Tibial nerve (tissue), 4 donors: ENCODE data around the gene HILPDA. TPM values are rescaled to one million over a fixed set of nuclear protein-coding genes. Genes with fewer than 3 reads are reported as not detected.

Experiments used
- DNase-seq, 2 donors: peaks; one replicate each; pipeline ENCODE4 v3.0.0-alpha.2; 2019; ENCODE audit warnings: low spot score in 2 of 2
- H3K27ac ChIP-seq, 4 donors: fragments of 200-600 bp; sonication (generic) in 3 of 4; one replicate each; pipeline ENCODE4 v1.5.1; 2017 to 2019; ENCODE audit warnings: mild to moderate bottlenecking in 1 of 4
- H3K27me3 ChIP-seq, 2 donors: fragments of 200-600 bp; sonication (generic) in 1 of 2; one replicate each; pipeline versions ENCODE4 v1.5.1 to v1.6.0; 2017 to 2019
- H3K36me3 ChIP-seq, 3 donors: fragments of 200-600 bp; sonication (generic); one replicate each; pipeline ENCODE4 v1.5.1; 2018 to 2019
- H3K4me1 ChIP-seq, 4 donors: fragments of 200-600 bp; sonication (generic) in 3 of 4; one replicate each; pipeline ENCODE4 v1.5.1; 2017 to 2019
- H3K4me3 ChIP-seq, 4 donors: fragments of 200-600 bp; sonication (generic) in 3 of 4; one replicate each; pipeline ENCODE4 v1.5.1; 2017 to 2019; ENCODE audit warnings: mild to moderate bottlenecking in 1 of 4, moderate library complexity in 1 of 4
- H3K9me3 ChIP-seq, 4 donors: fragments of 200-600 bp; sonication (generic) in 3 of 4; one replicate each; pipeline ENCODE4 v1.5.1; 2017 to 2019
- CTCF ChIP-seq, 5 experiments: fragments of 200-600 bp in 3 of 5; fragments of 450-650 bp in 2 of 5; sonication (generic) in 3 of 5; IDR thresholded peaks; one replicate each; pipeline ENCODE4 v1.5.1; 2016 to 2019; ENCODE audit warnings: antibody characterized with exemption in 5 of 5, mild to moderate bottlenecking in 3 of 5, moderate library complexity in 2 of 5
- EP300 ChIP-seq, 2 donors: sonication (generic); formaldehyde crosslinking; IDR thresholded peaks; one replicate each; pipeline ENCODE4 v1.6.1; 2017; ENCODE audit warnings: antibody characterized with exemption in 2 of 2, mild to moderate bottlenecking in 1 of 2
- POLR2A ChIP-seq, 2 donors: fragments of 450-650 bp; IDR thresholded peaks; one replicate each; pipeline ENCODE4 v1.6.1; 2017; ENCODE audit warnings: antibody characterized with exemption in 2 of 2, mild to moderate bottlenecking in 2 of 2, moderate library complexity in 2 of 2
- WGBS, 2 donors: methylation state at CpG; one replicate each; pipeline ENCODE4 v1.1.5; 2018; 5-methylcytosine and 5-hydroxymethylcytosine counted together
- total RNA-seq, 4 donors: library from RNA; depleted of rRNA; stranded (reverse); fragments of >200 nt; gene quantifications; one replicate each; pipeline ENCODE4 v1.1.0, GENCODE V29; 2016

HILPDA gene
- 10 to 100 TPM; 32.4 to 64.2 (median 38.3) TPM for total RNA-seq

DNA sequence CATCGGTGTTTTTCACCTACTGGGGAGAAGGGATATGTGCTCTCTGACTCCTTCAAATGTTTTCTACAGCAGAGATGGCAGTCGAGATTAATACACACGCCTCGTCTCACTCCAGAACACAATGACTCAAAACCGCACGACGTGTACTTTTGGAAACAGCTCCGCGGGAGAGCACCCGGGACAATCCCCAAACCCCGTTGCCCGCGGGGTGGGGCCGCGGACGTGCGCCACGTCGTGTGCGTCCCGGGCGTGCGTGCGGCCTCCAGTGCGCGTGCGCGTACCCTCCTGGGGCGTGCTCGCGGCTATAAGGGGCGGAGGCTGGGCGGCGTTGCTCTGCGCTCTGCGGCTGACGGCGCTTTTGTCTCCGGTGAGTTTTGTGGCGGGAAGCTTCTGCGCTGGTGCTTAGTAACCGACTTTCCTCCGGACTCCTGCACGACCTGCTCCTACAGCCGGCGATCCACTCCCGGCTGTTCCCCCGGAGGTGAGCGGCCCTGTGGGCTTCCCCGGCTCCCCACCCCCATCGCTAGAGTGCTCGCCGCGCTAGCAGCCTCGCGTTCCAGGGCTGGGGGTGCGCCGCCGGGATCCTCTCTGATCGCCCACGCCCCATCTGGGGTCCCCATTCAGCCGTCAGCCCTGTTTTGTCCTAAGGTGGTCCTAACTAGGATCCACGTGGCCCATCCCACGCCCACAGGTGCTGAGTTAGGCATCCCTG lies at the start of gene HILPDA:
HILPDA (plus strand) TSS at position 336 of the 712 bp plus-strand sequence. CDS start 1,391 bp downstream, outside the sequence.
- Histone ChIP-seq H3K9me3 (no peaks in the 10 kb centered on the region), H3K27me3 (no peaks in the 10 kb centered on the region), H3K27ac (peak within 1 kb of the TSS; percentile 82 to 95 (median 94)), H3K4me1 (peaks cover 0 to 69% (median 23%) of the 10 kb centered on the region in 4 donors), H3K36me3 (peaks cover 0 to 7% (median 0%) of the 10 kb centered on the region in 3 donors), H3K4me3 (peak within 1 kb of the TSS; percentile 73 to 96 (median 88))
- DNase-seq, result peak; percentile 85 to 89
- peak; percentile 84 to 86 for TF ChIP-seq POLR2A (IDR thresholded peaks at IDR 0.05)
- TF ChIP-seq CTCF (IDR thresholded peaks at IDR 0.05), result peak in 2 of 5 experiments; percentile 16 to 25
- TF ChIP-seq EP300 (IDR thresholded peaks at IDR 0.05), result peak; percentile 31 to 93
- WGBS, 2 donors, result 0% methylated on average over 51 to 56 of the region's 64 CpGs

- Histone ChIP-seq H3K9me3 (no peaks in the 10 kb centered on the region), H3K27me3 (no peaks in the 10 kb centered on the region), H3K4me3 (peak overlapping the region in 3 of 4 donors; percentile 58 to 87 (median 78)), H3K4me1 (peaks cover 0 to 71% (median 37%) of the 10 kb centered on the region in 4 donors), H3K27ac (peak overlapping the region in 3 of 4 donors; percentile 84 to 96 (median 94)), H3K36me3 (peaks cover 0 to 16% (median 0%) of the 10 kb centered on the region in 3 donors)
- DNase-seq, result no peak
- TF ChIP-seq POLR2A (IDR thresholded peaks at IDR 0.05) (no peak), EP300 (IDR thresholded peaks at IDR 0.05) (no peak), CTCF (IDR thresholded peaks at IDR 0.05) (no peak)
- whole genome bisulfite sequencing, 2 donors, result 38 to 49% methylated on average over 14 to 15 of the region's 17 CpGs
Observed at GRCh38 chr7:128406314-128407232, 49.1 kb upstream of the HILPDA start.

- DNase-seq, result no peak
- 31 to 69% methylated on average over 3 to 7 of the region's 7 CpGs for WGBS, 2 donors
- Histone ChIP-seq H3K4me1 (peaks cover 0 to 70% (median 37%) of the 10 kb centered on the region in 4 donors), H3K36me3 (peaks cover 0 to 10% (median 0%) of the 10 kb centered on the region in 3 donors), H3K27me3 (no peaks in the 10 kb centered on the region), H3K4me3 (no peak overlapping the region), H3K27ac (peak overlapping the region in 3 of 4 donors; percentile 84 to 96 (median 94)), H3K9me3 (no peaks in the 10 kb centered on the region)
- TF ChIP-seq EP300 (IDR thresholded peaks at IDR 0.05) (no peak), CTCF (IDR thresholded peaks at IDR 0.05) (no peak), POLR2A (IDR thresholded peaks at IDR 0.05) (no peak)
Observed at GRCh38 chr7:128407233-128407589, 48.5 kb upstream of the HILPDA start.

- Histone ChIP-seq H3K27ac (peak overlapping the region; percentile 81 to 96 (median 89)), H3K36me3 (peaks cover 0 to 2% (median 0%) of the 10 kb centered on the region in 3 donors), H3K27me3 (no peaks in the 10 kb centered on the region), H3K4me3 (peak overlapping the region in 2 of 4 donors; percentile 67 to 72), H3K9me3 (no peaks in the 10 kb centered on the region), H3K4me1 (peaks cover 0 to 64% (median 37%) of the 10 kb centered on the region in 4 donors)
- TF ChIP-seq CTCF (IDR thresholded peaks at IDR 0.05) (no peak), POLR2A (IDR thresholded peaks at IDR 0.05) (no peak), EP300 (IDR thresholded peaks at IDR 0.05) (no peak)
- no peak for DNase-seq
- WGBS, 2 donors, result 47 to 73% methylated on average over 9 to 10 of the region's 11 CpGs
Observed at GRCh38 chr7:128407751-128408708, 47.6 kb upstream of the HILPDA start.
